Astrocyte of the spinal cord (primary cell): ENCODE results near the gene DENND2C.

Experiments
- DNase-seq: peaks from one replicate; pipeline ENCODE4 v3.0.0; 2011; ENCODE audit warnings: low read depth, low spot score
- H3K4me3 ChIP-seq: 2 replicates; pipeline ENCODE4 v1.5.1; 2011; ENCODE audit warnings: low read depth, mild to moderate bottlenecking, low read length, moderate library complexity
- in situ Hi-C: cut with HindIII; loops from 2 replicates; pipeline ENCODE4 v1.10.0; 2017; ENCODE audit warnings: low sequenced_read_pairs
- TF ChIP-seq, protein P1 (sequence below): IDR thresholded peaks from 2 replicates; pipeline ENCODE4 v1.5.1; 2012; ENCODE audit warnings: low read depth, mild to moderate bottlenecking, low read length, inconsistent platforms

DENND2C gene

DNA sequence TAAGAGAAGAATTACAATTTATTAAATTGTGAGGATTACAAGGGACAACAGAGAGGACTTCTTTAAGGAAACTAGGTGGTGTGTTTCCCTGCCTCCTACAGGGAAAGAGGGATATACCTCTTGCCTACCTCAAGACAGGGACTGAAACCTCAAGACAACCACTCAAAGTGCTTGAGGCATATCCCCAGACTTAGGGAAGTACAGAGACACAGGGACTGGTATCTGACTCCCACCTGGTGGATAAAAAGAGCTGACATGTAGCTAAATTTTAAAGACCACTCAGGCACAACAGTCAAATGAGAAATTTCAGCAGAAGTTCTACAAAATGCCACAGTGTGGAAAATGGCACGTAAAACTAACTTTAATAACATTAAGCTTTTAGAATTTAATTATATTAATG, 21.3 kb downstream of the DENND2C start:
- in situ Hi-C loops = no loop called here
- no peak for DNase-seq
- TF ChIP-seq, protein P1, sequence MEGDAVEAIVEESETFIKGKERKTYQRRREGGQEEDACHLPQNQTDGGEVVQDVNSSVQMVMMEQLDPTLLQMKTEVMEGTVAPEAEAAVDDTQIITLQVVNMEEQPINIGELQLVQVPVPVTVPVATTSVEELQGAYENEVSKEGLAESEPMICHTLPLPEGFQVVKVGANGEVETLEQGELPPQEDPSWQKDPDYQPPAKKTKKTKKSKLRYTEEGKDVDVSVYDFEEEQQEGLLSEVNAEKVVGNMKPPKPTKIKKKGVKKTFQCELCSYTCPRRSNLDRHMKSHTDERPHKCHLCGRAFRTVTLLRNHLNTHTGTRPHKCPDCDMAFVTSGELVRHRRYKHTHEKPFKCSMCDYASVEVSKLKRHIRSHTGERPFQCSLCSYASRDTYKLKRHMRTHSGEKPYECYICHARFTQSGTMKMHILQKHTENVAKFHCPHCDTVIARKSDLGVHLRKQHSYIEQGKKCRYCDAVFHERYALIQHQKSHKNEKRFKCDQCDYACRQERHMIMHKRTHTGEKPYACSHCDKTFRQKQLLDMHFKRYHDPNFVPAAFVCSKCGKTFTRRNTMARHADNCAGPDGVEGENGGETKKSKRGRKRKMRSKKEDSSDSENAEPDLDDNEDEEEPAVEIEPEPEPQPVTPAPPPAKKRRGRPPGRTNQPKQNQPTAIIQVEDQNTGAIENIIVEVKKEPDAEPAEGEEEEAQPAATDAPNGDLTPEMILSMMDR = no peak
- no peak overlapping the region for H3K4me3 ChIP-seq

DNA sequence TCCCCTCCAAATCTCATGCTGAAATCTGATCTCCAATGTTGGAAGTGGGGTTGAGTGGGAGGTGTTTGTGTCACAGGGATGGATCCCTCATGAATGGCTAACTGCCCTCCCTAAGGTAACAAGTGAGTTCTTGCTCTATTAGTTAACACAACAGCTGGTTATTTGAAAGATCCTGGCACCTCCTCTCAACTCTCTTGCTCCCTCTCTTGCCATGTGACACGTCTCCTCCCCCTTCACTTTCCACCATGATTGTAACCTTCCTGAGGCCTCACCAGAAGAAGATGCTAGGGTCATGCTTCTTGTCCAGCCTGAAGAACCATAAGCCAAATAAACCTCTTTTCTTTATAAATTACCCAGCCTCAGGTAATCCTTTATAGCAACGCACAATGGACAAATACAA, 28.5 kb downstream of the DENND2C start:
- TF ChIP-seq, protein P1 = no peak
- in situ Hi-C loops = no loop called here
- H3K4me3 ChIP-seq = no peak overlapping the region
- no peak for DNase-seq

DNA sequence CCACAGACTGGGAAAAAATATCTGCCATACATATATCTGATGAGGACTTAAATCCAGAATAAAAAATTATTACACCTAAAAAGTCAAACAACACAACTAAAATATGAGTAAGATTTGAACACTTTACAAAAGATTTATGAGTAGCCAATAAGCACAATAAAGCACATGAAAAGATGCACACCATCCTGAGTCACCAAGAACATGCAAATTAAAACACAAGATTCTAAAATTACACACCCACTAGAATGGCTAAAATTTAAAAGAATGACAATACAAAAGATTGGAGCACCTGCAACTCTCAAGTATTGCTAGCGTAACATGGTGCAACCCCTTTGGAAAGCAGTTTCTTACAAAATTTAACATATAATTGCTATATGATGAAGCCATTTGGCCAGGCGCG, 30.9 kb downstream of the DENND2C start:
- TF ChIP-seq, protein P1 = no peak
- no peak for DNase-seq
- no peak overlapping the region for H3K4me3 ChIP-seq
- in situ Hi-C loops = no loop called here

DNA sequence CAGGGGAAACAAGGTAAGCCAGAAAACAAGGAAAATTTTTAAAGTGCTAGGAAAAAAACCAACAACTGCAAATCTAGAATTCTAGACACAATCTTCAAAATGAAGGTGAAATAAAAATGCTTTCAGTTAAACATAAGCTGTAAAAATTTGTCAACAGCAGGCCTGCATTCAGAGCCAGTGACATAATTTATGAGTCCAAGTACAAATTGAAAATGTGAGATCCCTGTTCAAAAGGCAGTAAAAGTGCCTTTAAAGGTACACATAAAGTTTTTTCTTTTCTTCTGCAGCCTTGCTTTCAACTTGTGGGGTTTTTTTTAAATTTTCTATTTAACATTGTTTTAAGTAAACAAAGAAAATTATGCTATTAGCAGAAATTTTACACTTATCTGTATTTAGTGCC, 37.4 kb downstream of the DENND2C start:
- TF ChIP-seq, protein P1 = no peak

DNA sequence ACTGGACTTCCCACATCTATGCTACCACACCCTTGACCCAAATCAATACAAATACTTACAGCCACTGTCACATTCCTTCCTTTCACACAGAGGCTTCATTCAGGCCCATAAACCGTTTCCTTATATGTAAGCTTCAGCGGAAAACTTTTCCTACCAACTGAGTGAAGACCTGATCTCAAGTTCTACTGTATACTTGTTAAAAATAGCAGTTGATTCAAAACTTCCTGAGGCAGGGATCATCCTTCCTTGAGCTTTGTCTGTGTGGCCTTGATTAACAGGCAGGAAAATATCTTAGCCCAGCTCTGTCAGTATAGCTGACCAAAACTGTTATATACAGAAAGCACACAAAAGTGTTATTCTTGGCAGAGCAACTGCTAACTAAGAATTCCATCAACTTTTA, 42.7 kb downstream of the DENND2C start:
- no peak for DNase-seq
- TF ChIP-seq, protein P1 = no peak
- in situ Hi-C loops = no loop called here
- no peak overlapping the region for H3K4me3 ChIP-seq

More for the DNA sequence above, 37.4 kb downstream of the DENND2C start:
- no peak for DNase-seq
- no peak overlapping the region for H3K4me3 ChIP-seq
- in situ Hi-C loops = no loop called here

DNA sequence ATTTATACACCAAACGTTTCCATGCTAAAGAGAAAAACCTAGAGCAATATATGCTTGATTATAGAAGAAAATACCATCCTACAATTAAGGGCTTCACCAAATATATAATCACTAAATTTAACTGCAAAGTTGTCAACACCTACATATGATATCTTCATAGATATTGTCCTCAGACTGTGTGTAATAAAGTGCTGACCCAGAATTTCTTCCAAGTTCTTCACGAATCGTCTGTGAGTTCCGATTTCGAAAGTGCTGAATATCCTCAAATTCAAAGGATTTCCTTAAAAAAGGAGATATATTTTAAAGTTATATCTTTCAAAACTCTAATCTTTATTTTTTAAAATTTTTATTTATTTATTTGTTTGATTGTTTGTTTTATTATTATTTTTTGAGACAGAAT, 46.5 kb downstream of the DENND2C start:
- in situ Hi-C loops = no loop called here

More for the DNA sequence above, 46.5 kb downstream of the DENND2C start:
- TF ChIP-seq, protein P1 = no peak
- H3K4me3 ChIP-seq = no peak overlapping the region
- no peak for DNase-seq
